Dedifferentiated amniotic fluid mesenchymal stem cell (primary cell): Measurements from ENCODE around the gene ZSCAN4.

Experiments used
- DNase-seq: peaks from one replicate; pipeline ENCODE4 v3.0.0-alpha.2; 2016; ENCODE audit errors: extremely low spot score

Gene ZSCAN4, protein sequence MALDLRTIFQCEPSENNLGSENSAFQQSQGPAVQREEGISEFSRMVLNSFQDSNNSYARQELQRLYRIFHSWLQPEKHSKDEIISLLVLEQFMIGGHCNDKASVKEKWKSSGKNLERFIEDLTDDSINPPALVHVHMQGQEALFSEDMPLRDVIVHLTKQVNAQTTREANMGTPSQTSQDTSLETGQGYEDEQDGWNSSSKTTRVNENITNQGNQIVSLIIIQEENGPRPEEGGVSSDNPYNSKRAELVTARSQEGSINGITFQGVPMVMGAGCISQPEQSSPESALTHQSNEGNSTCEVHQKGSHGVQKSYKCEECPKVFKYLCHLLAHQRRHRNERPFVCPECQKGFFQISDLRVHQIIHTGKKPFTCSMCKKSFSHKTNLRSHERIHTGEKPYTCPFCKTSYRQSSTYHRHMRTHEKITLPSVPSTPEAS

DNA sequence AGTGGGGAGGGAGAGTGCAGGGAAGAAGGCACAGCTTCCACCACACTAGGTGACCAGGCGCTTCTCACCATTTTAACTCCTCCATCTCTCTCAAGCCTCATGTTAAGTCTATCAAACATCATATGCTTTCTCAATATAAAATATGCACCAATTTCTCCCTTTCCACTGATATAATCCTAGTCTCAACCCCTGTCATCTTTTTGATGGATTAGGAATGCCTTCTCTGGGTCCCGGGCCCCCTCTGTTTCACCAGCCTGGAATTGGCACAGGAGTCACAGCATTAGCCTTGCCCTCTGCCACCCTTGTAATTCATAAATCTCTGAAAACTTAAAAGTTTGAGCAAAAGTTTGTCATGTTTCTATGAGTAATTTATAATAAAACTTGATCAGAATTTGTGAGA lies at the start of gene ZSCAN4:
Gene ZSCAN4 (plus strand): TSS at position 301 of the 400 bp plus-strand sequence. CDS start 7,211 bp downstream, outside the sequence.
- DNase-seq: no peak

DNA sequence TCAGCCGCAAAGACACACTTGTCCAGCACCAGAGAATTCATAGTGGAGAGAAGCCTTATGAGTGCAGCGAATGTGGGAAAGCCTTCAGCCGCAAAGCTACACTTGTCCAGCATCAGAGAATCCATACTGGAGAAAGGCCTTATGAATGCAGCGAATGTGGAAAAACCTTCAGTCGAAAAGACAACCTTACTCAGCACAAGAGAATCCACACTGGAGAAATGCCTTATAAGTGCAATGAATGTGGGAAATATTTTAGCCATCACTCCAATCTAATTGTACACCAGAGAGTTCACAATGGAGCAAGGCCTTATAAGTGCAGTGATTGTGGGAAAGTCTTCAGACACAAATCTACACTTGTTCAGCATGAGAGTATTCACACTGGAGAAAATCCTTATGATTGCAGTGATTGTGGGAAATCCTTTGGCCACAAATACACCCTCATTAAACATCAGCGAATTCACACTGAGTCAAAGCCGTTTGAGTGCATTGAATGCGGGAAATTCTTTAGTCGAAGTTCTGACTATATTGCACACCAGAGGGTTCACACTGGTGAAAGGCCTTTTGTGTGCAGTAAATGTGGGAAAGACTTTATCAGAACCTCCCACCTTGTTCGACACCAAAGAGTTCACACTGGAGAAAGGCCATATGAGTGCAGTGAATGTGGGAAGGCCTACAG lies 47.9 kb upstream of the ZSCAN4 start:
- DNase-seq: no peak

DNA sequence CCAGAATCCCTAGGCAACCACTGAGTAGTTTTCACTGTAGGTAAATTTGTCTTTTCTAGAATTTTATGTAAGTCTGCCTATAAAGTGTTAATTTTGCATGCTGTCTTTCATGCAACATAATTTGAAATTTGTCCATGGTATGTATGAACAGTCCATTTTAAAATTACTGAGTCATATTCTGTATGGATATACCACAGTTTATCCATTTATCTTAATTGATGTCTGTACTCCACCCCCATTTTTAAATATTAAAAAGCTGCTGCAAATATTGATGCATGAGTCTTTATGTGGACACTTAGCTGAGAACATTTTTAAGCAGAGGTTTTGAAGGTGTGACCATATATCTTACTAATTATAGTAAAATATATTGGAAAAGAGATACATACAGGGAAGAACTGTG lies 45.6 kb upstream of the ZSCAN4 start:
- DNase-seq: no peak

DNA sequence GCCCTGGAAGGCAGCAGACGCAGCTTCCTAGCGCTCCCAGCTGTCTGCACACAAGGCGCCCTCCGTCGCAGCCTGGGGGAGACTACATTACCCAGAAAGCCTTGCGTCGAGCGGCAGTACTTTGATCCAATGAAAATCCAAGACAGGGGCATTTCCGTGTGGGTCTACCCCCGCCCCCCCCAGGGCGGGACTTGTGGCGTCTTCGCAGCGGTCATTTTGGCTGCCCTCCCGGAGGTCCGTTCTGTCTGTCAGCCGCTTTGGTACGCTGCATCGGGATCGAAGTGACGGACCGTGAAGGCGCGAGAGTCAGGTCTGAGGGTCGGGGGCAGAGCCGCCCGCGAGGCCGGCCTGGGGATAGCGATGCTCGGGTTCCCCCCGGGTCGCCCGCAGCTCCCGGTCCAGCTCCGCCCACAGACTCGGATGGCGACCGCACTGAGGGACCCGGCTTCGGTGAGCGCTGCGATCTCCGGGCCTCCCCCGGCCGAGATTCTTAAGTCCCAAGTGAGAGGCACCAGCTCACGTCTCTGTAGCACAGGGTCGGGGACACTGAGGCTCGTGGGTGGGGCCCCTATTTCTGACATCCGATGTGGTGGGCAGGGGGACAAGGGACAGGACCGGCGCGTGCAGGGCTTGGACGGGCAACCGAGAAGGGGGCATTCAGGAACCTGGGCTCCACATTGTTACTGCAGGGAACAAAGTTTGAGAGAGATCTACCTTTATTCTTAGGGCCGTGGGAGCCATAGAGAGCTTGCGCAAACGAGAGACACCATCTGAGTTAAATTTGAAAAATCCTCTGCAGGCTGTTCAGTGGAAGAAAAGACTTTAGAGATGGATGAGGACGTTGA lies 35.5 kb upstream of the ZSCAN4 start, which contains the start of gene ZNF211:
Gene ZNF211 (plus strand): TSS at position 182 of the 845 bp plus-strand sequence. CDS start 179 bp downstream, at position 361.
- peak; percentile 95 for DNase-seq

DNA sequence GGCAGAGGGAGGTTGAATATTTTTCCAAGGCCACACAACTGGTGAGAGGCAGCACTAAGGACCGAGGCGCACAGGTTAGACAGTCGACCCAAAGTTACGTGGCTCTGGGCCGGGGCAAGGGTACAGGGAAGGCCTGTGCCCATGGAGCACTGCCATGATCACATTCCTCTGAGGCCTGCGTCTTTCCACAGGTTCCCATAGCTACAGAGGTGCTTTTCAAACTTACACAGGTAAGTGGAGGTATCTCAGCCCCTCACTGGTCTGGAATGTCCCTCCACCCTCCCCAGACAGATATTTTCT lies 35.0 kb upstream of the ZSCAN4 start:
- no peak for DNase-seq

DNA sequence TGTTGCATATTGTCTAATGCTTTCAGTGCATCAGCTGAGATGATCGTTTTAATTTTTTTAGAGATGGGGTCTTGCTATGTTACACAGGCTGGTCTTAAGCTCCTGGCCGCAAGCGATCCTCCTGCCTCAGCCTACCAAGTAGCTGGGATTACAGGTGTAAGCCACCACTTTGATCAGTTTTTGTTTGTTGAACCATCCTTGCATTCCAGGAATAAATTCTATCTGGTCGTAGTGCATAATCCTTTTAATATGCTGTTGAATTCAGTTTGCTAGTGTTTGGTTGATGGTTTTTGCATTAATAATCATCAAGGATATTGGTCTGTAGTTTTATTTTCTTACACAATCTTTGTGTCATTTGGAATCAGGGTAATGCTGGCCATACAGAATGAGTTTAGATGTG lies 31.4 kb upstream of the ZSCAN4 start:
- no peak for DNase-seq

DNA sequence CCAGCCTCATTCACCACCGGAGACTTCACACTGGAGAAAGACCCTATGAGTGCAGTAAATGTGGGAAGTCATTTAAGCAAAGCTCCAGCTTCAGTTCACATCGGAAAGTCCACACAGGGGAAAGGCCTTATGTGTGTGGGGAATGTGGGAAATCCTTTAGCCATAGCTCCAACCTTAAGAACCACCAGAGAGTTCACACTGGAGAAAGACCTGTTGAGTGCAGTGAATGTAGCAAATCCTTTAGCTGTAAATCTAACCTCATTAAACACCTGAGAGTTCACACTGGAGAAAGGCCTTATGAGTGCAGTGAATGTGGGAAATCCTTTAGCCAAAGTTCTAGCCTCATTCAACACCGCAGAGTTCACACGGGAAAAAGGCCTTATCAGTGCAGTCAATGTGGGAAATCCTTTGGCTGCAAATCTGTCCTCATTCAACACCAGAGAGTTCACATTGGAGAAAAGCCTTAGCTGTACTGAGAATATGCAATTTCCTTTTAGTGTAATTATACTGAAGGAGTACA lies 27.0 kb upstream of the ZSCAN4 start:
- no peak for DNase-seq

DNA sequence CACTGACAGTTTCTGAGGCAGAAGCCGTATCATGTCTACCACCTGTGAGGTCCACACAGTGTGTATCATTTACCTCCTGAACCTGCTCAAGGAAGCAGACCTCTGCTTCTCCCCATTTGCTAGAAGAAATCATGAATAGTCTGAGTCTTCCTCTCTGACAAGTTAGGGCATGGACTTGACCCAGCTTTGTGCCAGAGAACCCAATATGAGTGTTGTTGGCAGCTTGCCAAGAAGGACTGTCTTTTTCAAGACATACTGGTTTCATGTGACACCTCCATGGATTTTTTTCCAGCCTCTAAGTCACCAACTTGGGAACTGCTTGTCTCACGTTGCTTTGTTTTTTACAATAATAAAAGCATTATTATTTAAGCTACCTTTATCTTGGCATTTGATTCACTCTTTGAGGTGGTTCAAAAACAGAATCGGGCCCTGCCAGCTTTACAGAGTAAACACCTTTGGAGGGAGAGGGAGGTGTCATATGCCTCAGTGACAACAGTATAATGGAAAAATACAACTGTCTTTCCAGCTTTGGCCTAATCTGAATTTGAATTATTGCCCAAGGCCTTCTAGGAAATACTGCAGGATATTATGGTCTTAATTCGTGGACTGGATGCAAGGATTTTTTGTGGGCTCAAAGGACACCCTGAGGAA lies 26.2 kb upstream of the ZSCAN4 start:
- no peak for DNase-seq

DNA sequence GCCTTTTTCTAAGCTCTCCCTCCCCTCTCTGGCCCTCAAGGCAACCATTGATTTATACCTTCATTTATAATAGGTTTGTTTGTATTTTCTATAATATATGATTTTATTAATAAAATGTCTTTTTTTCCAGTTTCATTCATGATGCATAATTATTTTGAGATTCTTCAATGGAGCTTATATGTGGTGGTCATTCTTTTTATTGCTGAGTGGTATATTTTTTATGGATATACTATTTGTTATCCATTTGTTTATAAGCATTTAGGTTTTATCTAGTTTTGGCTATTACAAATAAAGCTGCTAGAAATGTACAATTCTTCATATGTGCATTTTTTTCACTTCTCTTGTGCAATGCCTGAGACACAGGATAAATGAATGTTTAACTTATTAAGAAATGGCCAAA lies 25.0 kb upstream of the ZSCAN4 start:
- no peak for DNase-seq

DNA sequence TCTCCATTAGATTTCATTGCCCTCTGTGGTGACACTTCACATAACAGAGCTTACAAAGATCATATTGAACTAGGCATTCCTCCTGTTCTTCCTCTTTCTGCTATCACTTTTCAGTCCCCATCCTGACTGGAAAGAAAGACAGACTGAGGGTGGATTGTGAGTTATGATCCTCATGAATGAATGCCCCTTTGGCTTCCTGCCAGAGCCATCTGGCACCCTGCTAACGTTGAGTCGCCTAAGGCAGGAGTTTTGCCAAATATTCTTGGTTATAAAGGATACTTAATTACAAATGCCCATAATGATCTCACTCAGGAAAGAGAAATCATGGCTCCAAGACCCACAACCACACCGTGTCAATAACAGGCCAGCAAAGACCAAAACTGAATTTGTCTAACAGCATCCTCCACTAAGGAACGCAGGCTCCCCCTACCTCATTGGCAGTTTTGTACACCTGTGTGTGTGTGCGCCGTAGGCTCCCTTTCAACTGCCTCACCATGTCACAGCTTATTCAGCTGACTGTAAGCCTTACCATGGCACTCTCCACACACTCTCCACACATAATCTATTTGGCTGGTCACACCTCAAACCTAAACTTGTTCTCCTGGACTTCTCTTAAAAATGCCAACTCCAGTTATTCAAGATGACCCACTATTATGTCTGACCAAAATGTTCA lies 20.3 kb upstream of the ZSCAN4 start:
- DNase-seq: no peak

DNA sequence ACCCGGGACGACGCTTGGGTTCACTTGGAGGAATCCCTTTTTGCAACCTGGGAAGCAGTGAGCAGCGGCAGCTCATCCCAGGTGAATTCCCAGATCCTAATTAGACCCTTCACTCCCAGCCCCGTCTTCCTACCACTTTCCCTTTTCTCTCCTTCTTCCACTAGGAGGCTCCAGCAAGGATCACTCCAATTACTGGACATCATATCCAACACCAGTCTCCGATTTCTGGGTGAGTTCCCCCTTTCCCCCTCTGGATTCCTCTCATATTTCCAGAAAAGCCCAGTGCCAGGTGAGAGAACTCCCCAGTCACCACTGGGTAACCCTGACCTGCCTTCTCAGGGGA lies 17.1 kb upstream of the ZSCAN4 start:
- no peak for DNase-seq

DNA sequence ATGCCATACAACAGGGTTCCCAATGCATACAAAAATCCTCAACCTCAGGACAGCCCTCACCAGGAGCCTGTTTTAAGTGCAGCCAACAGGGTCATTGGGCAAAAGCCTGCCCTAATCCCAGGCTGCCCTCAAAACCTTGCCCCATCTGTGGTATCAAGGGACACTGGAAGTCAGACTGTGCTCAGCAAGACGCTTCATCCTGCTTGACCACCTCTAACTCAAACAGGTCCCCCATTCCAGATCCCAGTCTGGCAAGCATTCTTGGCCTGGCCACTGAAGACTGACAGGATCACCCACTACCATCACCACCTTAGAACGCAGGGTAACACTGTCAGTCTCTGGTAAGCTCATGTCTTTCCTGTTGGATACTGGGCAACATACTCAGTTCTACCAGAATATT lies 15.0 kb upstream of the ZSCAN4 start:
- no peak for DNase-seq

DNA sequence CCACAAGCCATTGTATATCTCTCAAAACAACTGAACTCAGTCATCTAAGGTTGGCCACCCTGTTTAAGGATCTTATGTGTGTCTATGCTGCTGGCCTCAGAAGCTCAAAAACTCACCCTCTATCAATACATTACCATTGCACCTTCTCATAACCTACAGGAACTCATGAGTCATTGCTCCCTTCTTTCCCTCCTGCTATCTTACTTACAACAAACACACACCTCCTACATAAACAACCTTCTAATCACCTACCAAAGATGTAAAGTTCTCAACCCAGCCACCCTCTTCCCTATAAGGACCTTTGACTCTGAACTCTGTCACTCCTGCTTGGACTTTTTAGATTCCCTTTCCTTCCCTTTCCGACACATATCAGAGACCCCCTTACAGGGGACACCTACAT lies 13.3 kb upstream of the ZSCAN4 start:
- DNase-seq: no peak

DNA sequence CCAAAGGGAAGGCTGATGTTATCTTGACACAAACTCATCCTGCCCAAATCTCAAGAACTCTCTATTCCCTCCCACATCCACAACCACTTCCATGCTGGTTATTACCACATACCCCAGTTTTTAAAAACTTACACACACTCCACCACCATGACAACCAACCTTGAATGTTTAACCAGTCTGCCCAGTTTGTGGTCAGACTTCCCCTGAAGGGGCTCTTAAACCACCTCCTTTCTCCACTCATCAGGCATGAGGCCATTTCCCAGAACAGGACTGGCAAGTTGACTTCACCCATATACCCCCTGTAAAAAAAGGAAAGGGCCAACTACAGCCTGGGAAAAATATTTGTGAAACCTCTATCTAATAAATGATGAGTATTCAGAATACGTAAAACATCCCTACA lies 12.4 kb upstream of the ZSCAN4 start:
- no peak for DNase-seq

DNA sequence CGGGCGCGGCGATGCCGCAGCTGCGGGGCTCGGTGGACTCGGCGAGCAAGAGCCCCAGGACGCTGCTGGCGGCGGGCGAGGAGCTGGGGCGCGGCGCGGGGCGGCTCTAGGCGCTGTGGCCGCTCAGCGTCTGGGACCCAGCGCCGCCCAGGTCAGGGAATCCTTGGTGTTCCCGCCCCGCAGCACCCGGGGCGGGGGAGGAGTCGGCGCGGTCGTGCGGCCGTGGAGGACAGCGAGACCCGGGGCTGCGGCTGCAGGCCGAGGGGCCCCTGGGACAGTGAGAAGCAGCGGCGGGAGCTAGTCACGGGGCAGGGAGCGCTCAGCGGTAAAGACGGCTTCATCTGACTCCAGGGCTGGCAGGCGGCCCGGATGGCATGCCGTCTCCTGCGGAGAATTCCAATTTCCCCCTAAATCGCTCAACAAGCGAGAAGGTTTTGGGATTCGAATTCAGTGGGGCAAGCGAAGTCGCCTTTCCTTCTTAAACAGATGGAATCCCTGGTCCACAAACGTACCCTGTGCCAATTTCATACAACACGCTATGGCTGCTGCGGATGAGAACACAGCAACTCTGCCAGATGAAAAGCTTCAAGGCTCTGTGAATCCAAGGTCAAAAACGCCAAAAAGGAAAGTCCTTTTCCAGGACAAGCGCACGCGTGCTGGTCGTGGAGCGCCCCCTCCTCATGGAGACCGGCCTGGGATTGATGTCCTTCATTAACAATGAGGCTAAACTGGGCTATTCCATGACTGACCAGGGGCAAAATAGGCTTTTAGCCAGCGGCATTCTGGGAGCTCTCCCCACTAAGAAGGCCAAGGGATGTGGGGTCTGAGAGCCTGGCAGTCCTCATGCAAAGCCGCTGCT lies 4.2 kb upstream of the ZSCAN4 start:
- DNase-seq: peak; percentile 27

DNA sequence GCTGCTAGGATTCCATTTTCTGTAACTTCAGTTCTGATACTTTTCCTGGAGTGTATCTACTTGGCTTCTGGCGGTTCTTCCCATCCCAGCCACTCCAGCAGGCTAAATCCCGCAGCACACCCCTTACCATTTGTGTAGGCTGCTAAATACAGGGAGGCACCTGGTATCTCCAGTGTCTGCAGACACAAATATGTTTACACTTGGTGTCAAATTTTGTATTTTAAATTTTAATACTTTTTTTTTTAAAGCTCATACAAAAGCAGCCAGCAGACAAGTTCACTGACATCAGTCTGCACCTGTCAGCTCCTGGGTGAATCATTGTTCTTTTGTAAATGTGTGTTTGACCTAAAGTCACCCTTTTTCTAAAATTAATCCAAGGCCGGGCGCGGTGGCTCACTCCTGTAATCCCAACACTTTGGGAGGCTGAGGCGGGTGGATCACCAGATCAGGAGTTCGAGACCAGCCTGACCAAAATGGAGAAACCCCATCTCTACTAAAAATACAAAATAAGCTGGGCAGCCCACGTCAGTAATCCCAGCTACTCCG lies 3.4 kb upstream of the ZSCAN4 start:
- no peak for DNase-seq

DNA sequence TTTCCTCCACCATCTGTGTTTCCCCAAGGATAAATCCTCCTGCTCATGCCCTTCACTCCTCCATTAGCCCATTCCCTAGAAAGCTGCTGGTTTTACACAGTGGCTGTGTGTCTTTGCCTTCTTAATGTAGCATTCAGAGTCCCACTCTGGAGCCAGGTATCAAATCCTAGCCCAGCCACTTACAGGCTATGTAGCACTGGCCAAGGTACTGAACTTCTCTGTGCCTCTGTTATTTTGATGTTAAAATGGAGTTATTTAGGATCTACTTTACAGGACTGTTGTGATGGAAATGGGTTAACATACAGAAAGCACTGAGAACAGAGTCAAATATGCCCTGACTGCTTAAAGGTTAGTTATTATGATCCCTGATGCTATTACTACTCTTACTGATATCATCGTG lies 1.5 kb upstream of the ZSCAN4 start:
- DNase-seq: no peak

DNA sequence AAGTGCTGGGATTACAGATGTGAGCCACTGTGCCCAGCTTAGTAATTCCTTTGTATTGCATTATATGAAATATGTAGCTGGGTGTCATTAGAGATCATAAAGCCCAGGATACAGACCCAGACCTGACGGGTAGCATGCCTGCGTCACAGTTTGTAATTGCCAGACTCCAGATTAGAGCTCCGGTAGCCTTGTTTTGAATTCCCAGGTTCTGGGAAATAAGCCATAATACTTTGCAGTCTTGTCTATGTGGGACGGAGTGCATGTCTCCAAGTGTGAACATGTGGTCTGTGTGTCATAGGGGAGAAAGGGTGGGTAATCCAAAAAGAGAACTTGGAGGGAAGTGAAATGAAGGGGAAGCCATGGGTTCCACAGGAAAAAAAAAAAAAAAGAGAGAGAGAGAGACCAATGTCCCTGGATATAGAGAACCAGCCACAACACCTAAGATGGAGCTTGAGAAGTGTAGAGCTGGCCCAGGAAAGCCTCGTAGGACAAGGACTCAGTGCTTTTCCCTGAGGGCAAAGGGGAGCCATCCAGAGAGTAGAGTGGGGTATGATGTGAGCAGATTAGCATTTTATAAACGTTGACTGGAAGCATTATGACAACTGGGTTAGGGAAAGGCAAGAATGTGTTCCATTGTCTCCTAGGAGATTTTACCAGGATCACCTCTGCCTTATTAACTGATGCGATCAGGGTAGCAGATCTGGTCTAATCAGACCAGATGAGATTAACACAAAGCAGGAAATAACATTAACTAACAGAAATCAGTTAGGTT lies 2.6 kb downstream of the ZSCAN4 start:
- DNase-seq: no peak

DNA sequence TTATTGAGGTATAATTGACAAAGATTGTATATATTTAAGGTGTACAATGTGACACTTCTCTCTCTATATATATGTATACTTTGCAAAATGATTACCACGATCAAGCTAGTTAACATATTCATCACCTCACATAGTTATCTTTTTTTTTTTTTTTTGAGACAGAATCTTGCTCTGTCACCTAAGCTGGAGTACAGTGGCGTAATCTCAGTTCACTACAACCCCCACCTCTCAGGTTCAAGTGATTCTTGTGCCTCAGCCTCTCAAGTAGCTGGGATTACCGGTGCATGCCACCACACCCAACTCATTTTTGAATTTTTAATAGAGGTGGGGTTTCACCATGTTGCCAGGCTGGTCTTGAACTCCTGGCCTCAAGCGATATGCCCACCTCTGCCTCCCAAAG lies 3.7 kb downstream of the ZSCAN4 start:
- DNase-seq: no peak
